ENCODE results near the gene AIF1L.
"Not testable (repeated sequence)": the region's sequence is repeated elsewhere in the genome, so short reads cannot be mapped to it uniquely, and the experiment has no call there.

Gene AIF1L

GRCh38 chr9:131099845-131100244 is 3.5 kb downstream of the AIF1L start:
- DNase-seq, result not testable (repeated sequence)

DNA sequence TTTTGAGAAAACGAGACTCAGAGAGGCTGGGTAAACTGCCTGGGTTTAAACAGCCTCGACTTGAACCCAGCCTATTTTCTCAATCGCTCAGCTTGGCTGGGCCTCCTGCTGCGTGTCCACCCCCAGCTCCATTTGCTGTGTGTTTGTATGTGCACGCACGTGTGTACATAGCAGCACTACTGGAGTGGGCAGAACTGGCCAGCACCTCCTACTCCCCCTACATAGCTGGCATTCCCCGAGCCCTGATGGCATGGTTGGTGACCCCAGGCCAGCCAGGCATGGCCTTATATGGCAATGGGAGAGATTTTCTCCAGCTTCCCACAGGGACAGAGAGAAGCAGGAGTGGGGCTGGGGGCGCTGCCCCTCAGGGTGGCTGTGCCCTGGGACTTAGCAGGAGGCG is 4.1 kb downstream of the AIF1L start:
- no peak for DNase-seq

- no peak for DNase-seq
Measured at GRCh38 chr9:131101207-131101964, 5.1 kb downstream of the AIF1L start.

DNA sequence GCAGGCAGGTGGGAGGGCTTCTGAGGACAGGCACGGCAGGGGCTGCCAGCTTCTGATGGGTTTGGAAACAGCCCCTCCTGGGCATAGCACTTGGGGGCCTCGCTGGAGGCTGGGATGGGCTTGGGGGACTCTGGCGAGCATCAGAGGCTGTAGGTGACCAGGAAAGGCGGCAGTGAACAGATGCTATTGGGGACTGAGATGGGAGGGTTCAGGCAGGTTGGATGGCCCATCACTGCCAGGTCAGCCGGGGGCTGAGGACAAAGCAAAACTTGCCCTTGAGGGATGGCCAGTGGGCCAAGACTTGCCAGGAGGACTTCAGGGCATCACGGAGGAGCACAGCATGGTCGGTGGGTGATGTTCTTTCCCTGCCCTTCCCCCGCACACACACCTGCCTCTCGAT is 6.7 kb downstream of the AIF1L start:
- DNase-seq, result no peak

DNA sequence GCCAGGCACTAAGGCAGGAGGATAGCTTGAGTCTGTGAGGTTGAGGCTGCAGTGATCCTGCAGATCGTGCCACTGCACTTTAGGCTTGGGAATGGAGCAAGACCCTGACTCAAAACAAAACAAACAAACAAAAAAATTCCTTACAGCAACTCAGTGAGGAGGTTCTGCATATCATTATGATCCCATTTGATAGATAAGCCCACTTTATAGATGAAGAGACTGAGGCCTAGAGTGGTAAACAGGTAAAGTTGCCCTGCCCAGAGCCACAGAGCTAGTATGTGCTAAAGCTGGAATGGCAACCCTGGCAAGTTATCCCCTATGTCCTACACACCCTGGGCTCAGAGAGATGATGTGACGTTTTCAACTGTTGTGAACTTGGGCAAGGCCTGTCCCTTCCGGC is 7.2 kb downstream of the AIF1L start:
- DNase-seq, result no peak

DNA sequence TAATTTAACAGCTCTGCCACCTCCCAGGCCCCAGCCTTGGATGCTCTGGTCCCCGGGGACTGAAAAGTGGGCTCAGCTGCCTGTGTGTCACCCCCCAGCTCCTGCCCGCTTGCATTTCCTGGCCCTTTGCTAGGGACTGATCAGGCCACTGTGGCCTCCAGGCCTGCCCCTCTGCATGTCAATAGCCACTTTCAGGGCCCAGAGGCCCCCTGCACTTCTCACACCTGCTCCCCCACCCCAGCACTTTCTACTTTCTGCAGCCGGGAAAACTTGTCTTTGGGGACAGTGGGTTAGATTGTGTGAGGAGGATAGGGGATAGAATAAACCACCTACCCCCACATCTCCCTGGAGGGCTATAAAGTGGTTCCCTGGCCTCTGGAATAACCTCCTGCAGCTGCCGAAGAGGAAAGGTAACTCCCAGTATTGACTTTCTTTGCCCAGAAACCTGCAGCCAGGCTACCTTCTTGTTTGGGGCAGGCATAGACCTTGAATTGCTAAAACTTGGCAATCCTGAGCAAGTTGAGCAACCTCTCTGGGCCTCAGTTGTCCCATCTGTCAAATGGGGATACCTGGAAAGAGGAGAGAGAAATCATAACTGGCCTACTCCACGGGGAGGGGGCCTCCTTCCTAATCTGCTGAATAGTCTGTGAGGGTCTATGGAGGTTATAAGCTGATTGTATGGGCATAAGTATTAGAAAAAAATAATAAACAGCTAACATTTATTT is 7.8 kb downstream of the AIF1L start:
- no peak for DNase-seq

DNA sequence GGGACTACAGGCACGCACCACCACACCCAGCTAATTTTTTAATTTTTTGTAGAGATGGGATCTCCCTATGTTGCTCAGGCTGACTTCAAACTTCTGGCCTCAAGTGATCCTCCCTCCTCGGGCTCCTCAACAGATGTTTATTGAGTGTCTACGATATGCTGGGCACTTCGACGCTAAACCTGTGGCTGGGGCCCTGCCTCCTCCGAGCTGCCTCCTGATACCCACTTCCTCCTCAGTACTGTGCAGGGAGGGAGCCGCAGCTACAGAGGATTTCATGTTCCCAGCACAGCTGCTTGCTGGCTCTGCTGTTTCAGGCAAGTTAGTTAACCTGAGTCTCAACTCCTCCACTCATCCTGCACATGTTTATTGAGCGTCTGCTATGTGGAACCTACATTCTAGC is 9.6 kb downstream of the AIF1L start:
- DNase-seq, result no peak

DNA sequence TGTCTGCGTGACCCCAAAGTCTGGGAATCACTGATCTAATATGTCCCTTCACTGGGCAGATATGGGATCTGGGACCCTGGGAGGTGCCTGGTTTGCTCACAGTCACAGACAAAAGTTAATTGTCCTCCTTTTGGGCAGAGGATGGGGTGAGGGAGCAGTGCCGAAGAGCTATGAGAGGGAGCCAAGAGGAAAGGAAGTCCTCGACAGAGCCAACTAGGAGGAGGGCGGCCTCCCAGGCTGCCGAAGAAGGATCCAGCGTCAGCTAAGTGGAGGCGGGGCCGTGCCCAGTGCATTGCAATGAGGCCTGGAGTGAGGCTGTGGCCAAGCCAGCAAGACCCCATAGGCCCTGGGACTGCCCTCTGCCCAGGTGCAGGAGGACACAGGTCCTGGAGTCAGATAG is 11.4 kb downstream of the AIF1L start:
- no peak for DNase-seq

- no peak for DNase-seq
Measured at GRCh38 chr9:131111186-131111853, 15.0 kb downstream of the AIF1L start.

DNA sequence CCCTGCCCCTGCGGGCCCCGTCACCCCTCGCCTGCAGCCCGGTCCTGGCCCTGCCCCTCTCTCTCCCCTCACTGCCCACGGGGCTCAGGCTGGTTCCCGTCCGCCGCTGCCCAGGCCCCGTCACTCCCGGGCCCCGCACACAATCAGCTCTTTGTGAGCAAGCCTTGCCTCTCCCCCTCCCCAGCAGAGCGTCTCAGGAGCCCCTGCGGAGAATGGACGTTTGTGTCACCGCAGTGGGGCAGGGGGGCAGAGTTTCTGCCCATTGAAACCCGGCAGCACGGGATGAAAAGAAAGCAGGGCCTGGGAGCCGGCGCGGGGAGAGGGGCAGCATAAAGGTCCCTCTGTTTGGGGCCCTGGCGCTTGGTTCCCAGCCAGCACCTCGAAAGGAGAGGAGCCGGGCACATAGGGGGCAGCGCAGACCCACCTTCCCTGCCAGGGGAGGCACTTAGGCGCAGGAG is 15.6 kb downstream of the AIF1L start:
- DNase-seq, result no peak

DNA sequence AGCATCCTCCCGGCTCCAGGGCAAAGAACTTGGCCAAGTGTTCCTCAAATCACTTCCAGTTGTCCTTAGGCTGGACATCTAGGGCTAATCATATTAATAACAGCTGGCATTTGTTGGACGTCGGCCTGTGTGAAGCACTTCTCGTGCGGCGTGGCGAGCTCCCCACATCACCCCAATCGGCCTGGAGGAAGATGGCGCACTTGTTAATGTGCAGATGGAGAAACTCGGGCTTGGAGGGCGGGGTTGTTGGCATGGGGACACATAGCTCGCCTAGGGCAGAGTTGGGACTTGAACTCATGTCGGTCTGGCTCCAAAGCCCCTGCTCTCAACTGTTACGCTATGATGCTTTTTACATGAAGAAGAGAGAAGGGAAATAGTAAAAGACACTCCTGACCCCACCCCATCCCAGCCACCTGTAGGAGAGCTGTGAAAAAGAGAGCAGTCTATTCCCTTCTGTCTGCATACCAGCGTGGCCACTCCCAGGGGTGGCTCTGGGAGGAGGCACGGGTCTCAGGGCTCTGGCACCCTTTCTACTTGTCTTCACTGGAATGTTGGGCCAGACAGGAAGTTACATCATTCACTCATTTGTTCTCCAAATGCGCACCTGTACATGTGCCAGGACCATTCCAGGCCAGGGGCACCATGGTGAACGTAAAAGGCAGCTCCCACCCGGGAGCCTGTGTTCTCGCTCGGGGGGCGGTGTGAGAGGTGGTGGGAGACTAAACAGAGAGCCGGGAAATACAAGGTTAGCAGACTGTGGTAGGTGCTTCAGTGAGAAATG is 16.2 kb downstream of the AIF1L start:
- DNase-seq, result no peak

DNA sequence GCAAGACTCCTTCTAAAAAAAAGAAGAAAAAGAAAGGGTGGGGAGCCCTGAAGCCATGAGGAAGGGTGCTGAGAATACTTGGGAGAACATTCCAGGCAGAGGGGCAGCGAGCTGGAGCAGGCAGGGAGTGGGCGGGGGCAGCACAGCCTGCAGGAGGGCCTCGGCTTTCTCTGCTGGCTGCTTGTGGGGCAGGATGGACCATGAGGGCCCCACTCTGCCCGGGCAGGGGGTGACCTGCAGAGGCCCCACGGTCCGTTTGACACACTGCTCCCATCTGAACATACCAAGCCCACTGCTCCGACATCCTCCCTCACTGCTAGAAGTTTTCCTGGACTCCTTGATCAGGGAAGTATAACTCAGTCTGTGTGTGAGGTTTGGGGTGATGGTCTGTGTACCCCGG is 17.3 kb downstream of the AIF1L start:
- no peak for DNase-seq

DNA sequence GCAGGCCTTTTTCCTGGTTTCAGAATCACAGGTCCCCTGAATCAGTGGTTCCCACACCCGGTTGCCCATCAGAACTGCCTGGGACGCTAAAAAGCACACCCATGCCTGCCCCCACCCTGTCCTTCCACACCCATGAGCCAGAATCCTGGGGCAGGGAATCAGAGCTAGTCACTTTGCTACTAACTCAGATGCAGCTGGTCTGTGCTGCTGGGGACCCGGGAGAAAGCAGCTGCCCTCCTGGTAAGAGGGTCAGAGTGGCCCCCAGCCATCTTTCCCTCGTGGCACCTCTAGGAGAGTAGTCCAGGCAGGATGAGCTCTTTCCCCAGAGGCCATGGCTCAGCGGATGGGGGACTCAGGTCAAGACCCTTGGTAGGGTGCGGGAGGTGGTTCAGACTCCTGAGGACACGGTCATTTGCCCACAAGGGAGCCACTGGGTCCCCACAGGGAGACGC is 17.8 kb downstream of the AIF1L start:
- no peak for DNase-seq

- not testable (repeated sequence) for DNase-seq
Measured at GRCh38 chr9:131115360-131115742, 19.0 kb downstream of the AIF1L start.

DNA sequence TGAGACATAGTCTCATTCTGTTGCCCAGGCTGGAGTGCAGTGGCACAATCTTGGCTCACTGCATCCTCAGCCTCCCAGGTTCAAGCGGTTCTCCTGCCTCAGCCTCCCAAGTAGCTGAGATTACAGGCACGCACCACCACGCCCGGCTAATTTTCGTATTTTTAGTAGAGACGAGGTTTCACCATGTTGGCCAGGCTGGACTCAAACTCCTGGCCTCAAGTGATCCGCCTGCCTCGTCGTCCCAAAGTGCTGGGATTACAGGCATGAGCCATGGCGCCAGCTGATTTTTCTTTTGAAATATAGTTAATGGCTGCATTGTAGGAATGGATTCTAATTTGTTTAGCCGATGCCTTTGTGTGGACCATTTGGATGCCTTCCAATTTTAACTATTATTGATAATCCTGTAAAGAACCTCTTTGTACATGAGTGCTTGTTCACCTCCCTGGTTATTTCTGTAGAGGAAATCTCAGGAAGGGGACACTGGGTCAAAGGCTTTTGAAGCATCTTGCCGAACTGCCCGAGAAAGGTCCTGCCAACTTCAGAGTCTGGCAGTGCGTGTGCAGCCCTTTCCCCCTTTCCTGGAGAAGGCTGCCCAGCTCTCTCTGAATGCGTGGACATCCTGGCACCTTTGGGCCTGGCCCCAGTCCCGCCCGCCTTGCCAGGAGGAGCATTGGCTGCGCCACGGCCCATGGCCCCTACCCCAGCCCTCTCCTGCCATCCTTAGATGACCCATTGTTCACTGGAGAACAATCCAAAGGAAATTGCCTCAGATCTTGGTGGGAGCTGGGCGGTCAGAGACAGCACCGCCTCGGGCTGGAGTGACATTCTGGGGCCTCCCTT is 20.2 kb downstream of the AIF1L start:
- DNase-seq, result no peak

GRCh38 chr9:131117121-131117761 is 20.9 kb downstream of the AIF1L start:
- DNase-seq, result no peak

DNA sequence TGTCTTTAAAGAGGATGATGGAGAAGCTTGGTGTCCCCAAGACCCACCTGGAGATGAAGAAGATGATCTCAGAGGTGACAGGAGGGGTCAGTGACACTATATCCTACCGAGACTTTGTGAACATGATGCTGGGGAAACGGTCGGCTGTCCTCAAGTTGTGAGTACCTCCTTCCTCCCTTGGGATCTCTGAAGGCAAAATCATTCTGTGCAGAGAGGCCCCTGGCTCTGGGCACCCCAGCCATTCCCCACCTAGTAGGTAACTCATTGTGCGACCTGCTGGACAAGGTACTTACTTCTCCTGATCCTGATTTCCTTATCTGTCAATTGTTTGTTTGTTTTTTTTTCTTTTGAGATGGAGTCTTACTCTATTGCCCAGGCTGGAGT is 21.4 kb downstream of the AIF1L start:
- no peak for DNase-seq

- no peak for DNase-seq
Measured at GRCh38 chr9:131119600-131119999, 23.3 kb downstream of the AIF1L start.

GRCh38 chr9:131120620-131121228 is 24.4 kb downstream of the AIF1L start:
- no peak for DNase-seq

GRCh38 chr9:131121346-131121745 is 25.0 kb downstream of the AIF1L start:
- DNase-seq, result no peak

DNA sequence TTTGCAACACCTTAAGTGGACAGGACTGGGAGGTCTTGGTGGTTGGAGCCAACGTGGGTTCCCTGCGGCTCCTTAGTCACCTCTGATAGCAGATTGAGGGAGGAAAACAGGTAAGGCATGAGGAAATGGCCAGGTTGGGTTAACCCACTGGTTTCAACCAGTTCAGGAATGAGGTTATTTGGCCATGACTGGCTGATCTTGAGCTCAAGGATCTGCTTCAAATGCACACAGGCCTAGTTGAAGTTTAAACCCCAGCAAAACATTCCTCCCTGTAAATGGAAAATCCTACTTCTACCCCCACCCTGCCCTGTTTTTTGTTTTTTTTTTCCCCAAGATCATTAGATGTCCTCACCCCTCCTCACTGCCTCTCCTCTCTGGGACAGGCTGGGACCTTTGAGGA is 25.8 kb downstream of the AIF1L start:
- no peak for DNase-seq

- no peak for DNase-seq
Measured at GRCh38 chr9:131125038-131125287, 28.6 kb downstream of the AIF1L start.

Measured in activated CD4-positive, alpha-beta T cell treated with anti-CD3 and anti-CD28 coated beads for 4 hours (primary cell).